ENCODE data around the gene GALNT17. TPM values are rescaled to one million over a fixed set of nuclear protein-coding genes. Genes with fewer than 3 reads are reported as not detected.

The GALNT17 gene
- total RNA-seq, 1 donor: 0.18 TPM

DNA sequence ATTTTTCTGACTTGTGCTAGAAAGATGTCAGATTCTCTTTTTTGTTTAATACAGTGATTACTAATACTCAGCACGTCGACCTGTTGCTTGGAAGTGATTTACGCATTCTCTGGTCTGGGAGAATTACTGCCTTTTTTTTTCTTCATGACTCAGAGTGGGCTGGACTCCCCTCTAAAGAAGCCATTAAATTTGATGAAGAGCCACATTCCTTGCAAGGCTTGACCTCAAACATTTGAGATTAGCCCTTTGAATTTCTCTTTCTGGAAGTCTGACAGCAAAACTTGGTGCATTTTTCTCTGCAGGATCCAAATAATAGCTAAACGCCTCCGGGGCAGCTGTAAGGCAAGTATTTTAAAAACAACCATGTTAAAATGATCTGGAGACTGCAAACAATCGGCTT is 171.6 kb downstream of the GALNT17 start:
- no peak for DNase-seq (ENCODE audit: low read depth)
- no peak overlapping the region for H3K4me3 ChIP-seq (ENCODE audit: low read depth, low read length)
- TF ChIP-seq, protein P1, sequence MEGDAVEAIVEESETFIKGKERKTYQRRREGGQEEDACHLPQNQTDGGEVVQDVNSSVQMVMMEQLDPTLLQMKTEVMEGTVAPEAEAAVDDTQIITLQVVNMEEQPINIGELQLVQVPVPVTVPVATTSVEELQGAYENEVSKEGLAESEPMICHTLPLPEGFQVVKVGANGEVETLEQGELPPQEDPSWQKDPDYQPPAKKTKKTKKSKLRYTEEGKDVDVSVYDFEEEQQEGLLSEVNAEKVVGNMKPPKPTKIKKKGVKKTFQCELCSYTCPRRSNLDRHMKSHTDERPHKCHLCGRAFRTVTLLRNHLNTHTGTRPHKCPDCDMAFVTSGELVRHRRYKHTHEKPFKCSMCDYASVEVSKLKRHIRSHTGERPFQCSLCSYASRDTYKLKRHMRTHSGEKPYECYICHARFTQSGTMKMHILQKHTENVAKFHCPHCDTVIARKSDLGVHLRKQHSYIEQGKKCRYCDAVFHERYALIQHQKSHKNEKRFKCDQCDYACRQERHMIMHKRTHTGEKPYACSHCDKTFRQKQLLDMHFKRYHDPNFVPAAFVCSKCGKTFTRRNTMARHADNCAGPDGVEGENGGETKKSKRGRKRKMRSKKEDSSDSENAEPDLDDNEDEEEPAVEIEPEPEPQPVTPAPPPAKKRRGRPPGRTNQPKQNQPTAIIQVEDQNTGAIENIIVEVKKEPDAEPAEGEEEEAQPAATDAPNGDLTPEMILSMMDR (IDR thresholded peaks at IDR 0.05; ENCODE audit: insufficient read depth, low read length): no peak

DNA sequence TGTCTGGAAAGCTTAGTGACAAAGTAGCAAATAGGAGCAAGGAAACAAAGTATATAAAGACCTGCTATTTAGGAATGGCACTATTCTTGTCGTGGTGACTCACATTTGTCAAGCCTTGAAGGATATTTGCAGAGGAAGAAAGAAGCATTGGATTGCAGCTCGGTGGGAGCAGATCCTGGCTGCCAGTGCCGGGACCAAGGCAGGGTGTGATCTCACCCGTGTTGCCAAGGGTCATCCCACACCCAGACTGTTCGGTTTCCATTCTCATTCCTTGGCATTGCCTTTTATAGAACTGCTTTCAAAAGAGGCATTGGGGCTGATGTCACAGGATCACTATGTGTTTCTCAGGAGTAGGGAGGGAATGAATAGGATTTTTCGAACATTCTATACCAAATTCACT is 176.2 kb downstream of the GALNT17 start:
- DNase-seq (ENCODE audit: low read depth): no peak
- TF ChIP-seq, protein P1 (IDR thresholded peaks at IDR 0.05; ENCODE audit: insufficient read depth, low read length): no peak
- no peak overlapping the region for H3K4me3 ChIP-seq (ENCODE audit: low read depth, low read length)

- TF ChIP-seq, protein P1 (IDR thresholded peaks at IDR 0.05; ENCODE audit: insufficient read depth, low read length): no peak
- no peak overlapping the region for H3K4me3 ChIP-seq (ENCODE audit: low read depth, low read length)
- no peak for DNase-seq (ENCODE audit: low read depth)
Observed at GRCh38 chr7:71311576-71311975, 179.6 kb downstream of the GALNT17 start.

- TF ChIP-seq, protein P1 (IDR thresholded peaks at IDR 0.05; ENCODE audit: insufficient read depth, low read length): no peak
- H3K4me3 ChIP-seq (ENCODE audit: low read depth, low read length): no peak overlapping the region
- DNase-seq (ENCODE audit: low read depth): no peak
Observed at GRCh38 chr7:71312755-71313490, 181.0 kb downstream of the GALNT17 start.

DNA sequence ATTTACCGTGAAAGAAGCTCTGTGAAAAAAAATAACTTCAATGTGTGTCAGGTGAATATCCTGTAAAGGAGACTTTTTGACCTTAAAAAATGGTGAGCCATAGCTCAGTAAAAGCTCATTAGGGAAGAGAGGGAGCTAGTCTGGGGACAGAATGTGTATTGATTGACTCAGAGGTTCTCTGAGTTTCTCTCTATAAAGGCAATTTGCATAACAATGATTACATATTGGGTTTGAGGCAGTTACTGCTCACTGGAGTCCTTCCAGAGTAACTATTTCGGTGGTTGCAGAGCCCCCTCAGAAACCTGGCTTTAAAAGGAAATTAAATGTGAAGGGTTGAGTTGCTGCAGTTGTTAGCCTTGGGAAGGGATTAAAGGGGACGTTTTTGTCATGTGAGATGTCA is 181.6 kb downstream of the GALNT17 start:
- TF ChIP-seq, protein P1 (IDR thresholded peaks at IDR 0.05; ENCODE audit: insufficient read depth, low read length): no peak
- DNase-seq (ENCODE audit: low read depth): no peak
- H3K4me3 ChIP-seq (ENCODE audit: low read depth, low read length): no peak overlapping the region

- no peak for DNase-seq (ENCODE audit: low read depth)
- H3K4me3 ChIP-seq (ENCODE audit: low read depth, low read length): no peak overlapping the region
- TF ChIP-seq, protein P1 (IDR thresholded peaks at IDR 0.05; ENCODE audit: insufficient read depth, low read length): no peak
Observed at GRCh38 chr7:71320916-71321315, 189.0 kb downstream of the GALNT17 start.

- TF ChIP-seq, protein P1 (IDR thresholded peaks at IDR 0.05; ENCODE audit: insufficient read depth, low read length): no peak
- DNase-seq (ENCODE audit: low read depth): no peak
- H3K4me3 ChIP-seq (ENCODE audit: low read depth, low read length): no peak overlapping the region
Observed at GRCh38 chr7:71322201-71322600, 190.3 kb downstream of the GALNT17 start.

All from fibroblast of the aortic adventitia (primary cell).